A549 treated with dexamethasone at 1 μM for 4 hours (cell line): ENCODE data around the gene THBS4. TPM values are rescaled to one million over a fixed set of nuclear protein-coding genes. Genes with fewer than 3 reads are reported as not detected.

Experiments used
- total RNA-seq: library from RNA; stranded (reverse); fragments of 200-300 nt; extraction: Qiagen RNA extraction; gene quantifications from 5 replicates; pipeline ENCODE4 v1.2.3, GENCODE V29; 2022

The THBS4 gene
- 0.09 to 0.33 TPM (median 0.21 TPM) in 4 of 5 replicates, not detected in the other for total RNA-seq

DNA sequence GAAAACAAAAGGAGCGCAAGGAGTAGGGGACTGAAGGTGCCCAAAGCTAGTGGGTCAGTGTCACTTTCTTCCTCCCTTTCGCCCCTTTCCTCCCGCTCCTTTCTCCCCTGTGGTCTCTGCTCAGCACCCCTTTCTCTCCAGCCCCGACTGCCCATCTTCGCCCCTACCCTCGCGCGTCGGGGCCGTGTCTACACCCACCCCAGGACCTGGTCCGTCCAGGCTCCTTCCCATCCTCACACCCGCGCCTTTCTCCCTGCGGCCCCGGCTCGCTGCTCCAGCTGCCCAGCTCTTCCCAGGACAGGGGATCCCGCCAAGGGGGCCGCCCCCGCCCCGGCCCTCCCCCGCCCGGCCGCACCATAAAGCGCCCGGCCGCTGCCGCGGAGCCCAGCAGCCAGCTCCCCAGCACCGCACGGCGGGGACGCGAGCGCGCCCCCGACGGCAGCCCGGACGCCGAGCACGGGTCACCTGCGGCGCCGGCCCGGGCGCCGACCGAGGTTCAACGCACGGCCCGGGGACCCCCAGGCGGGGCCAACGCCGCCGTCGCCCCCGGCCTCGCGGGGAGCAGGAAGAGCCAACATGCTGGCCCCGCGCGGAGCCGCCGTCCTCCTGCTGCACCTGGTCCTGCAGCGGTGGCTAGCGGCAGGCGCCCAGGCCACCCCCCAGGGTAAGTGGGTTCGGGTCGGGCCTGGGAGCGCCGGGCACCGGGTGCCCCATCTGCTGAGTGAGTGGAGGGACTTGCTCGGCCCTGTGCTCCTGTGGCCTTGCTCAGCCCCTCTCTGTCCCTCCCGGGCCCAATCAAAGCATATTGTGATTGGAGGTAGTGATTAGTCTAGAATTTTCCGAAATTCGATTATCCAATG lies at the start of gene THBS4:
Gene THBS4, plus strand, starts transcription at position 387 of the 860 bp plus-strand sequence. Its CDS starts 190 bp downstream, at position 577.

DNA sequence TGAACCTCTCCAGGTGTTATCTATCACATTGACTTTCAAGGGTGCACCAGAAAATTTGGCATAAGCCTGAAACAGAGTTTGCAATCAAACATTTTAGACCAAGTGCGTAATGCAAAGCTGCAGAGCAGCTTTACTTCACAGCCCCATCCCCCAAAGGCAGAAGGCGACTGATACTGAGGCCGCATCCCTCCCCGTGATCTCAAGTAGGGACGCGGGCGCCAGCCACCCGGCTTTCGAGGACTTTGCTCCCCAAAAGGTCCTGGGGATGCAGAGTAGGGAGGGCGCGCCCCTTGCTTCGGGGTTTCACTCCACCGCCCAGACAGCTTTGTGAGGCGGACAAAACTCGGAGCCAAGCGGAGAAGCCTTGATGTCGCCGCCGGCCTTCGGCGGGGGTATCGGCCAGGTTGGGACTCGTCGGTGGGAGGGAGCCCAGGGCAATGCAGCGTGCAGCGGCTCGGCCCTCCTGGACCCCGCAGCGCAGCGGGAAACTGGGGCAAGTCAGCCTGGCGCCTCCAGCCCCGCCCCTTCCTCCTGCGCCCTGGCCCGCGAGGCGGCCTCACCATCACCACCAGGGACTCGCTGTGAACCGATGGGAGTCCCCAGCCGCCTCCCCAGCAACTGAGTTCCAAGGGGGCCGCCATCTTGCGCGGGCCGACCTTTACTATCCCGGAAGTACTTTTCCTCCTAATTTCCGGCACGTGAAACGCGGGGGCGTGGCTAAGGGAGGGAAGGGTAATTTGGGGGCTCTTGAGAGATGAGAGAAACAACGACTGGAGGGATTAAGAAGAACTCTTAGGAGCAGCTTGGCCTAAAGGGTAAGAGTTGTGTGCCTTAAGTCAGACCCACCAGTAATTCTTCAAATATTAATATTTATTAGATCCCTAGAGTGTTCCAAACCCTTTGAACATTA lies 44.3 kb upstream of the THBS4 start, which contains the start of gene MTX3:
Gene MTX3, minus strand, starts transcription at position 665 of the 910 bp plus-strand sequence. Its CDS starts 24 bp downstream, at position 641.

Other genes with a start within 250 kb of the THBS4 start
- 5.7 to 7.8 TPM (median 6.9 TPM) in 5 replicates for gene MTX3, start 44.1 kb upstream of the THBS4 start, total RNA-seq
- gene SERINC5, start 220.7 kb downstream of the THBS4 start, total RNA-seq: 5.5 to 7.5 TPM (median 7.0 TPM) in 5 replicates